GDM1 (cell line): ENCODE results near the gene HLCS.

Experiments used
- DNase-seq: peaks from one replicate; lab custom pipeline; 2025; lab: John Stamatoyannopoulos, UW

The HLCS gene

DNA sequence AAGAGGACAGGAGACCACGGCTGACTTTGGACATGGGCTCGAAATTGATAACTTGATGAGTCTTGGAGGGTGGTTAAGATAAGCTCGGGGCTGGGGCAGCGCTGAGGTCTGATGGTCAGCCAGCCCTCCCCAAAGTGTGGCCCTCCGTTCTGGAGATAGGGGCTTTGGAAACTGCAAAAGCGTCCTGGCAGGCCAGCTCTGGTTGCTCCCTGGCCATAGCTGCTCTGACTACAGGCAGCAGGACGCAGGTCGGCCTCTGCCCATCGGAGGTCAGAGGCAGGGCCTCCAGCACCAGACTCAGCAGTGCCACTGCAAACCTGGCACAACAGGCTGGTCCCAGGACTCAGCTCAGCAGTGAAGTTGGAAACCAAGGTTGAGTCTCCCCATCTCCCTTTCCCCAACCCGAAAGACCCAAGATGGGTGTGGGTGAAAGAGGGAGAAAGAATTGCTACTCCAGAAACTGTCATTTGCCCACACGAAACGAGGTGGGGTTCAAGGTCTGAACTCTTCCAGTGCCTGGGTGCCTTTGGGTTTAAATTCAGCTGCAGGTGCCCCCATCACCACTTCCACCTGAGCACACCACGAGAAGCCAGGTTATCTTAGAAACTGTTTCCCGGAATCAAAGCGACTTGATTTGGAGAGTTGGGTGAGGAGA lies 262.7 kb downstream of the HLCS start:
- no peak for DNase-seq

DNA sequence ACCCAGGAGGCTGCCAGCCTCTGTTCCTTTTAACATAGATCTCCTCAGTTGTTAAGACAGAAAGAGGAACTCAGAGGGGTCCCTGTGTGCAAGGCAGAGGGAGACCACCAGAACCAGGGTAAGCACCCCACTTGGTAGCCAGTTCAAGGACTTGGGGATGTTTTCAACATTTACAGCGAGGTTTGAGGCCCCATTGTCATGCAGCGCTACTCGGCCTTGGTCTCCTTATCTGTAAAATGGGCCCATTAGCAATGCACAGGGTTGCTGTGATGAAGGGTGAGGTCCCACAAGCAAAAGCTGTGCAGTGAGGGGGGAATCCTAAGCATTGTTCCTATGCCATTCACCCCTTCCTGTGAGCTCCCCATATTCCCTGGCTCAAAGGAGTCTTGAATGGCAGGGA lies 263.3 kb downstream of the HLCS start:
- no peak for DNase-seq

DNA sequence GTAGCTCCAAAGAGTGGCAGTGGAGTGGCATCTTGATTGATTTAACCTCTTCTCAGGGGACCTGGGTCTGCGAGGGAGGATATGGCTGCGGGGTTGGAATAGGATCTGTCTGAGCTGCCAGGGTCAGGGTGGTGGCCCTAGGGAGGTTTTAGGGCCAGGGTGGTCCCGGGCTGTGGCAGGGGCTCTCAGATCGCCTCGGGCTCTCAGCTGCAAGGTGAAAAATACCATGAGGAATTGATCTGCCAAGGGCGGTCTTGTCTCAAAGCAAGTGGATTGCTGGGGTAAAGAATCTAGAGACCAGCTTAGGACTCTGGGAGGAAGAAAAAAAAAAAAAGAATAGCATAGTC lies 263.9 kb downstream of the HLCS start:
- no peak for DNase-seq

DNA sequence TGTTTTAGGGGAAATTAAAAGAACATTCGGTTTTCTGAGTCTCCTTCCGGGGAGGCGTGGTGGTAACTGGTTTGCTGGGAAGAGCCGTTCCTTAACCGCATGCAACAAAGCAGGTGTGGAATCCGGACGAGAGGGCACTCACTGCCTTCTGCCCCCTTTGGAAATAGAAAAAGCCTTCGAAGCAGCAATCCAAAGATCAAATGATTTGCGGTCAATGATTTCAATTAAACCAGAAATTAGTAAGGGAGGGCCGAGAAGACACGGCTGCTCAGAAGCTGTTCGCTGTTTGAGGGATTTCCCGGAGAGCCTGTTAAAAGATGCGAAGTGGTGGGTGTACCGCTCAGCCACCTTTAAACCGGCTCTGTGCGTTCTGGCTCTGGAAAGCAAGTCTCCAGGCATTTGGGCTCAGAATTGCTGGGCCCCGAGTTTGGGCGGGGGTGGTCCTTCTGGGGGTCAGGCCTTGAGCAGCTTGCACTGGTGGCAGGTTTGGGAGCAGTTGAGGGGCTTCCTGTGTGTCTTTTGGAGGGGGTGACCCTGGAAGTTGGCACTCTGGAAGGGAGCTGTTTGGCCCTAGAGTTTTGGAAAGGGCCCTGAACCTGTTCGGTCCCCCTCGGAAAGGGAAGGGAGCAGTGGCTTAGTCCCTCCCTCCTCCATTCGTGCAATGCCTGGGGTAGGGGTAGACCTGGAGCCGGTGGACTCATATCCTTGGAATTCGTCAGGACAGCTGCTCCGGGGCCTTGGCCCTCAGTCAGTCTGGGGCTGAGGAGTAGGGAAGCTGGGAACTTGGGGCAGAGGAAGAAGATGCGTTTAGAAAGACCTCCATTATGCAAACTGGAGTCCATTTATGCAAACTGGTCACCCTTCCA lies 264.5 kb downstream of the HLCS start:
- DNase-seq, result no peak

DNA sequence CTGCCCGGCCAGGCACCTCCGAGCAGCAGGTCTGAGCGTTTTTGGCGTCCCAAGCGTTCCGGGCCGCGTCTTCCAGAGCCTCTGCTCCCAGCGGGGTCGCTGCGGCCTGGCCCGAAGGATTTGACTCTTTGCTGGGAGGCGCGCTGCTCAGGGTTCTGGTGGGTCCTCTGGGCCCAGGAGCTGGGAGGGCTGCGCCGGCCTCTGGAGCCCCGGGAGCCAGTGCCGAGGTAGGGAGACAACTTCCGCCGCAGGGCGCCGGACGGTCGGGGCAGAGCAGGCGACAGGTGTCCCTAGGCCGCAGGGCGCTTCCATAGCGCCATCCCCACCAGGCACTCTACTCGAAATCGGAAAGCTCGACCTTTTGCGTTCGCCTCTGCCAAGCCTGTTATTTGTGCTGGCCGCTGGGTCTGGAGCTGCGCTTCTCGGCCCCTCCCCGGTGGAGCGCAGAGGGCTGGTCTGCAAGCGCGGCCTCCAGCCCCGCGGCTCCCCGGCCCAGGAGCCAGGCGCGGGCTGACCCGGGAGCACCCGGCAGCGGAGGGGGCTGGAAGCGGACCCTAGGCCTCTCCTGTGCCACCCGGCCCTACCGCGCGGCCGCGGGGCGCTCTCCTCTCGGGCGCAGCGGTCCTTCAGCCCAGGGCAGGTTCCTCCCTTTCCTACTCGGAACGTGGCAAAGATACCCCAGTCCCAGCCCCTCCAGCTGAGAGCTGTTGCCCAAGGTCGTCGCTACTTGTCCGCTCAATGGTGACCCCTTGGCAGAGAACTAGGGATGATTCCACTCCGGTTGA lies 265.3 kb downstream of the HLCS start:
- DNase-seq, result no peak
